HPDE6-E6E7 (cell line): ENCODE measurements around the gene HPSE2.

ENCODE experiments used
- DNase-seq: peaks from one replicate; pipeline ENCODE4 v3.0.0; 2011; ENCODE audit warnings: missing footprints; ENCODE audit errors: extremely low spot score

Gene HPSE2

GRCh38 chr10:98620503-98620902 is 615.1 kb downstream of the HPSE2 start:
- DNase-seq, result no peak

DNA sequence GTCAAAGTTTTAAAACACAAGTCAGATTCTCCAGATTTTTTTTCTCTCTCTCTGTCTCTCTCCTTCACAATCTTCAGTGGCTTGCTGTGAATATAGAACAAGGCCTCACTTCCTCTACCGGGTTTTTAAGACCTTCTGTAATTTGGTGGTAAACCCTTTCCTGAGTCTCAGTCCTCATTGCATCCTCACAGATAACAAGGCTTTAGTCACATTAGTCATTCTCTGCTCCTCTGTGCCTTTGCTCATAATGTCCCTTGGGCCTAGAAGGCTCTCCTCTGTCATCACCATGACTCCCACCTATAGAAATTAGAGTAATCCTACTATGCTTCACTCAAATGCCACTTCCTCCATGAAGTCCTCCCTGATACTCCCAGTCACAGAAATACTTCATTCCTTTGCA is 616.2 kb downstream of the HPSE2 start:
- no peak for DNase-seq

DNA sequence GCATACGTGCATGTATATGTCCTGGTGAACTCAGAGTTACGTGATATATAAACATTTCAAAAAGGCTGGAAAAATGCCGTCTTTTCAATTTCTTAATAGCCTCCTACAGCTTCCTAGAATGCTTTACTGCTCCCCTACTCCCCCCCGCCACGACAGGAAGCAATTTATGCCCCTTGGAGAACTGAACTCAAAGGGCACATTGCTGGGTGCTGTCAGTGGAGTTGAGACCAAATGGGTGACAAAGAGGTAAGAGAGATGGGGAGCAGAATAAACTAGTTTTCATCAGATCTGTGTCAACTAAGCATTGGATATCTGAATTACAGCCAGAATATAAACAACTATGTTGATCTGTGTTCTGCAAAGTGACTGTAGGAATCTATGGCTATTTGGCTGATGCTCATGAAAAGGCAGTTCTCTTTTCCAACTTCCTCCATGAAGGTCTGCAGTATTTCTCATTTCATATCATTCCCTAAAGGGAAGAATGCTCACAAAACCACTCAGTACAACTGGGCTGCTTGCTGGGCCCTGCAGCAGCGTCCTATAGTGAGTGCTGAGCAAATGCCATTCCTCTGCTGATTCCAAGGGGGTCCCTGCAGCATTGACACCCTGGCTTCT is 617.6 kb downstream of the HPSE2 start:
- DNase-seq, result no peak

- DNase-seq, result no peak
Observed at GRCh38 chr10:98613446-98613845, 622.2 kb downstream of the HPSE2 start.

GRCh38 chr10:98611436-98611835 is 624.2 kb downstream of the HPSE2 start:
- no peak for DNase-seq

DNA sequence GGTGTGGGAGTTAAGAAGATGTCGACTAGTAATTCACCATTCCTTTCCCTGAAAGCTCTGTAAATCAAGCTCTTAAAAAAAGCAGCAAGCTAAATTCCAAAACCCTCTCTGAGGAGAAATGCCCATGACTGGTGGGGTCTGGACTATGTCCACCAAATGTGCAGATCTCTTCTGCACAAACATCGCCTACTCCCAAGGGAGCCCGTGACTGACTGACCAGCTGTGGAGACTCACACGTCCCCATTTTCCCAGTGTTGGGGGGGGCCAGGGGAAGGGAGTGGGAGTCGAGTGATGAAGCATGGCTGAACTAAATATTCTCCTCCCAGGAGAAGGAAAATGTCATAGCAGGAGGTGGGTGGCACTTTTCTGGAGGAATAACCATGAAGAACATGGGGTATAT is 624.8 kb downstream of the HPSE2 start:
- DNase-seq, result no peak

- DNase-seq, result no peak
Observed at GRCh38 chr10:98610301-98610700, 625.4 kb downstream of the HPSE2 start.

- DNase-seq, result no peak
Observed at GRCh38 chr10:98609265-98609664, 626.4 kb downstream of the HPSE2 start.

DNA sequence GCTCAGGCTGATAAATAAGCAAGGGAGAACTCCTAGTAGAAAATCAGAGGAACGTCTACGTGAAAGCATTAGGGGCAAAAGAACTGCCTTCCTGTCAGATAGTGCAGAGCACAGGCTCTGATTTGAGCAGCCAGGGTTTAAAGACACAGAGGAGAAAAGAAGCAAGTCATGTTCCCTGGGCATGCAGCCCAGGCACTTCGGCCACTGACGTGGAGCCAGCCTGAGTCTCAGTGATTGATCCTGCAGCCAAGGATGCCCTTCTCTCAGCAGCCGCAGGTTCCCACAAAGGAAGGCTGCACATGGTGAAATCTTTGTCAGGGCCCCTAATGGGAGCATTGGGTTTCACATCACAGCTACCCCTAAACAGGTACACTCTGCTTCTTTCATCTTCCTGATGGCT is 627.2 kb downstream of the HPSE2 start:
- no peak for DNase-seq

DNA sequence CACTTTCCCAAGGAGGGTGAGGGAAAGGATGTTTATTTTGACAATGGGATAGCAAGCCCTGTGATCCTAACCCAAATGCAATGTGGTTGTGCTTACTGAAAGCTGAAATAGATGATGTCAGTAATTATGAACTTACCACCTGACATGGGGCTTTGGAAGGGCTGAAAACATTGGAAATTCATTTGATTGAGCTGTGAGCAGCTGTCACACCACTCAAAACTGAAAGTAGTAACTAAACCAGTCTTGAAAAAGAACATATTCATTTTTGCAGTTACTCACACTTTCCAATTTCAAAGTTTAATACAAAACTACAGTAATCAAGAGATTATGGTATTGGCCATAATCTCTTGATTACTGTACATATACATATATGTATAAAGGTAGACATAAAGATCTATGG is 633.4 kb downstream of the HPSE2 start:
- no peak for DNase-seq

DNA sequence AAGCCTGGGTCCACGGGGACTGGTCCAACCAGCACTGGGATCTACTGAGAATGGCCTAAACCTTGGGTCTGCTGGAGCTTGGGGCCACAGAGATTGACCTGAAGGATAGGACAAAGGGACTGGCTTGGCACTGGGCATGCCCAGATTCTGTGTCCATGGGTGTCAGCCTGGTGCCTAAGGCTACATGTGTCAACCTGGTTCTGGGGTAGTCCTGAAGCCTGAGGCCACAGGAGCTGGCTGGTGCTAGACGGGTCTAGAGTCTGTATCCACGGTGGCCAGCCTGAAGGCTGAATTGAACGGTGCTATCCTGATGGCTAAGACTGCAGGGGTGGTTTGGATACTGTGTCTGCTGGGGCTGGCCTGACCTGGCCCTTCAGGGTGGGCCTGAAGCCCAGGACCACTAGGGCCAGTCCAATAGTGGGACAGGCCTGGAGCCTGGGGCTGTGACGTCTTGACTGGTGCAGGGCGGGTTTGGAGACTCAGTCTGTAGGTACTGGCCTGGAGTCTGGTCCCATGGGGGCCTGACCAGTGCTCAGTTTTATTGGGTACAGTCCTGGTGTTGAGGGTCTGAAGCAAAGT is 636.5 kb downstream of the HPSE2 start:
- DNase-seq, result no peak

- DNase-seq, result no peak
Observed at GRCh38 chr10:98596404-98596803, 639.2 kb downstream of the HPSE2 start.

DNA sequence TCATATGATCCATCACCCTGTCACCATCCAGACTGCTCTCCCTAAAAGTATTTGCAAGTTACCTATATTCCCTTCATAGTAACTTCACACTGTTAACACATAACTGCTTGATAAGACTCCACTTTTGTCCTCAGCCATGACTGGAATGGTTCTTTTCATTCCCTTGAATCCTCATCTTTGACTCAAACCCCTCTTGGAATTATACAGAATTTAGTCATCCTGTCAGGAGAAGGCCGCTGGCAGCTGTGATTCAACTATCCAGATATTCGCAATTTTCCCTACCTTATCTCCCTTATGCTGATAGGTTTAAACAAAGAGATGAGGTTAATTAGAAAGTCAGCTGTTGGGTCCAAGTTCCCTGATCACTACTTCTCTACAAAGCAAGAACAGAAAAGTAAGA is 646.0 kb downstream of the HPSE2 start:
- DNase-seq, result no peak

DNA sequence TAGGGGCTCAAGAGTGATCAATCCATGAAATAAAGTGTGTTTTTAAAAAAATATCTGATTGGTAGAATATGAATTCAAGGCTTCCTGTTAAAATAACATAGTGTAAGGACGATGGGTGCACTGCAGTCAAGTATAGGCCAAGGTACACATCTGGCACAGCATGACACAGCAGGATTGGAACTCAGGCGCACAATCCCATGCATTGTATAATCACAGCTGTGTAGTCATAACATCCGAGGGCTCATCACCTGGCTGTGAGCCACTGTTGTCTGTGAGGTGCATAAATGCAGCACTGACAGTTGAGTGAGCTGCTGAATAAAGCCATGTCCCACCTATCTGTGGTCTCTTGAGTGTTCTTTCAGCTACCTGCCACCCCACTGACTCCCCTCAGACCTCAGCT is 646.6 kb downstream of the HPSE2 start:
- no peak for DNase-seq

DNA sequence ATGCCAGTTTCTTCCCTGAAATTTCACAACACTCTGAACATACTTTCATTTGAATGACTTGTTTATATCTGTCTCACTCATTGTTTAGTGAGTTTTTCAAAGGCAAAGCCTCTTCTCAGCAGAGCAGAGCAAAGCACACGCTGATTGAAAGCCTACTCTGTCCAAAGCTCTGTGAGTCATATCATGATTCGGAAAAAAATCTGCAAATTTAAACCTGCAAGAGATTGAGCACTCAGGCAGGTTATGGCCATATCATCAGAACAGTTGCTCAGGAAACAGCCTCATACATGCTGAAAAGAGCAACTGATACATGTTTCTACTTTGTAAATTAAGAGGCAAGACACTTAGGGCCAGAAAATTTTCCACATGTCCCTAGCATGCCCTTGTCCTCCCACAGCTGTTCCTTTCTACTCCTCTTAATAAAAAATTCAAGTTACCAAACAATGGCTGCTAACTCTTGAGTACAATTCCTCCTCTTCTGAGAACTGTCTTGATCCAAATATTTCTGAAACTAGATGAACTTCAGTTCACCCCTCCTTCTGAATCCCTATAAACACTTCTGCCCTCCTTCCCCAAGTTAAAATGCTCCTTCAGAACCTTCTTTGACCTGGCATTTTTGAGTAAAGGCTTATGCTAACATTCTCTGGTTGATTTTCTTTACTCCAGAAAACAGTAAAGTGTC is 648.4 kb downstream of the HPSE2 start:
- no peak for DNase-seq

- no peak for DNase-seq
Observed at GRCh38 chr10:98586096-98586495, 649.6 kb downstream of the HPSE2 start.

DNA sequence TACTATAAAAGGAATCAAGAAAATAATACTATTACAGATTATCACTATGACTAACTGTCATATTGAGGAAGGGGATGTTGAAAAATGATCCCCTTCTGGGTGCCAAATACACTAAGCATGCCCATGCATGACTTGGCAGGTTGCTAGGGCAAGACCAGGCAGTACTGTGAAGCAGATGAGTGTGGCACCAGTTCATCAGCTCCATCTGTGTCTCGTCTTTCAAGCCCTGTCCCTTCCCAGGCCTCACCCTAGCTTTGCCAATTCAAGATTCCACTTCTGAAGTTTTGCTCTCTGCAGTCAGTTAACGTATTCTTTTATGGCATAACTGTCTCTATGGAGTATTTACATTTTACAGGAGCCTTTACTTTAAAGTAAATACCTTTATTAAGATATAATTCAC is 653.3 kb downstream of the HPSE2 start:
- no peak for DNase-seq

DNA sequence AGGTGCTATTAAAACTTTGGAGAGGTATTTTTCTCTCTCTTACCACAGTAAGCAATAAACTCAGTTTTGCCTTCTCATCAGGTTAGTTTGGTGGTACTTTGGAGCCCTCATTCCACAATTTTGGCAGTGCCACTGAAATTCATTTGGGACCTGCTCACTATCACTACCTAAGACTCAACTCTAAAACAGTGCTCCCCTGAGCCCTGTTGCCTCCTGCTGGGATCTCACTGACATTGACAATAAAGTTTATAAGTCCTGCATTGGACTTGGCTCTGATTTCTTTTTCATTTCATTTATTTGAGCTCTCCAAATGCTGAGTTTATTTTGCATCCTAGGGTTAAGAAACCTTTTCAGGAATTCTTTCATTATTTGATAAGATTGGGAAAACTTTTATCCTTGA is 658.1 kb downstream of the HPSE2 start:
- DNase-seq, result no peak

GRCh38 chr10:98577168-98577567 is 658.5 kb downstream of the HPSE2 start:
- no peak for DNase-seq

- DNase-seq, result no peak
Observed at GRCh38 chr10:98576096-98576495, 659.6 kb downstream of the HPSE2 start.

- DNase-seq, result no peak
Observed at GRCh38 chr10:98572594-98572993, 663.1 kb downstream of the HPSE2 start.

DNA sequence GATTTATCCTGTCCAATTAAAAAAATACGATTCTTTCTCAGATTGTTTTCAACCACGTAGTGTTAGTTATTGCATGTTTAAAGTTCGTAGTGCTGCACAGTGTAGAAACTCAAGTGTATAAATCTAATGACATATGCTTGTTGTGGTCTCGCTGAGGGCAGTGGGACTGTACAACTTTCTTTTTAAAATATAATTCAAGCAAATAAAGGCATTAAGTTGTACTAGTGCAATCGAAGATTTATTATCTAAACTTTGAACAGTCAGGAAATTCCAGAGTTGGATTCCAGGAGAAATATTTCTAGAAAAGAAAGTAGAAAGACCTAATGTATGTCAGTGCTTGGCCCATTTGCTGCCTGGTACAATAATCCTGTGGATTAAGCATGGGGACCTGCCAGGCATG is 664.8 kb downstream of the HPSE2 start:
- DNase-seq, result no peak

- no peak for DNase-seq
Observed at GRCh38 chr10:98569853-98570252, 665.8 kb downstream of the HPSE2 start.

DNA sequence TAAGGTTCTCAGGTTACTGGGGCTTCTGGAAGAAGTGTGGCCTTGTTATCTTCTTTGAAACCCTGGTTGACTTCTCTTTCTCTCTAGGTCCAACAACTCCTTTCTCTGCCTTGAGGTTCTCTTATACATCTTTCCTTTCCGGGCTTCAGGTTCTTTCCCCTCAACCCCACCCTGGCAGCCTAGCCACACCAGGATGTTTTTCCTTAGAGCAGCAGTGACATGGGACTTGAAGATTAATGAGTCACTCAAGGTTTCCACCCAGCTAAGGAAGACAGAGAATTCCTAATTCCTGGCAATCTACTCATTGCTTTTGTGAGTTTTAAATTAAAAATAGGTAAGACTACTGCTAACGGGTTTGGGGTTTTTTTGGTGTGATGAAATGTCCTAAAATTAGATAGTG is 667.1 kb downstream of the HPSE2 start:
- no peak for DNase-seq
